ENCODE measurements around the gene SNX27.
"Not testable (repeated sequence)": the region's sequence is repeated elsewhere in the genome, so short reads cannot be mapped to it uniquely, and the experiment has no call there.

SNX27 gene

DNA sequence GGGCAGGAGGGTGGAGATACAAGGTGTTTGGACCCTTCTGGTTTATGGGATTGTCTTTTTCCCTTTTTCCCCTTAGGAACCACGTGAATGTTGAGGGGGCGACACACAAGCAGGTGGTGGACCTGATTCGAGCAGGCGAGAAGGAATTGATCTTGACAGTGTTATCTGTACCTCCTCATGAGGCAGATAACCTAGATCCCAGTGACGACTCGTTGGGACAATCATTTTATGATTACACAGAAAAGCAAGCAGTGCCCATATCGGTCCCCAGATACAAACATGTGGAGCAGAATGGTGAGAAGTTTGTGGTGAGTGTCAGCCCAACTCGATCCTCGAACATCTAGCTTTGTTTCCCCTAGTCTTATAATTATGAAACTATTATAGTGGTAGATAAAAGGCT, 27.0 kb downstream of the SNX27 start:
- no peak for DNase-seq (ENCODE audit: low read depth, low spot score)

DNA sequence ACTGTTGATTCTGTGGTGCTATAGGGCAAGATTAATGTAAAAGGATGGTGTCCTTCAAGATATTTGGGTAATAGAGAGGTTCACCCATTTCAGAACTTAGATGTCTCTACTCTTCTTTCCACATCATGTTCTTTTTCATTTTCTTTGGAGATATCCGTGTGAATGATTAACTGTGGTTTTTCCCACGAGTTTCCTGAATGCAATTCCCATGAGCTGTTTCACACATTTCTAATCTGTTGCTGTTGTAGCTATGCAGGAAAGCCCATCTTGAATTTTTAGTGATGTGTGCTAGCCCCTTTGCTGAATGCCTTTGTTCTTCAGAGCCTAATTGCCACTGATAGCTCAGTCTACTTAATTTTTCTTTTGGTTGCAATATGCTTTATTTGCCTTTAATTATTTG, 27.6 kb downstream of the SNX27 start:
- no peak for DNase-seq (ENCODE audit: low read depth, low spot score)

DNA sequence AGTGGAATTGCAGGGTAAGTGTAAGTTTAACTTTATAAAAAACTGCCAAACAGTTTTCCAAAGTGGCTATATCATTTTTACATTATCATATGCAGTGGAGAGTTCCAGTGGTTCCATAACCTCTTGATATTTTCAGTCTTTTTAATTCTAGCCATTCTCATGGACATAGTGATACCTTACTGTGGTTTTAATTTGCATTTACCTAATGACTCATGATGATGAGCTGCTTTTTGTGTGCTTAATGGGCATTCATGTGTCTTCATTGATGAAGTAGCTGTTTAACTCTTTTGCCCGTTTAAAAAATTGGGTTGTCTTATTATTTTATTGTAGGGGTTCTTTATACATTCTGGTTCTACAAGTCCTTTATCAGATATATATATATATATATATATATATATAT, 29.4 kb downstream of the SNX27 start:
- DNase-seq (ENCODE audit: low read depth, low spot score) = no peak

DNA sequence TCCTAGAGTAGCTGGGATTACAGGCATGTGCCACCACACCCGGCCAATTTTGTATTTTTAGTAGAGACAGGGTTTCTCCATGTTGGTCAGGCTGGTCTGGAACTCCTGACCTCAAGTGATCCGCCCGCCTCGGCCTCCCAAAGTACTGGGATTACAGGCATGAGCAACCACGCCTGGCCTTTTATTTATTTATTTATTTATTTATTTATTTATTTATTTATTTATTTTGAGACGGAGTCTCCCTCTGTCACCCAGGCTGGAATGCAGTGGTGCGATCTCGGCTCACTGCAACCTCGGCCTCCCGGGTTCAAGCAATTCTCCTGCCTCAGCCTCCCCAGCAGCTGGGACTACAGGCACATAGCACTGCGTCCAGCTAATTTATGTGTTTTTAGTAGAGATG, 31.2 kb downstream of the SNX27 start:
- DNase-seq (ENCODE audit: low read depth, low spot score) = not testable (repeated sequence)

DNA sequence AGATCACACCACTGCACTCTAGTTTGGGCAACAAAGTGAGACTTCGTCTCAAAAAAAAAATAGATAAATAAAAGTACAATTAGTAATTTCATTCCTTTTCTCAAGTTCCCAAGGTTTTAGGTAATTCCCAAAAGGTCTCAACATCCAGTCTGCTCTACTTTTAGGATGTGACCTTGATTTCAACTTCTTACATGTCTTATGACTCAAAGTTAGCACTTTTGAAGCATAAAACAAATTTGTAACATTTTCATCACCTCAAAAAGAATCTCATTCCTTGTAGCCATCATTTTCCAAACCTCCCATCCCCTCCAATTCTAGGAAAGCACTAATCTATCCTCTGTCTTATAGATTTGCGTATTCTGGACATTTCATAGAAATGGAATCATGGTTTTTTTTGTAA, 32.2 kb downstream of the SNX27 start:
- DNase-seq (ENCODE audit: low read depth, low spot score) = no peak

DNA sequence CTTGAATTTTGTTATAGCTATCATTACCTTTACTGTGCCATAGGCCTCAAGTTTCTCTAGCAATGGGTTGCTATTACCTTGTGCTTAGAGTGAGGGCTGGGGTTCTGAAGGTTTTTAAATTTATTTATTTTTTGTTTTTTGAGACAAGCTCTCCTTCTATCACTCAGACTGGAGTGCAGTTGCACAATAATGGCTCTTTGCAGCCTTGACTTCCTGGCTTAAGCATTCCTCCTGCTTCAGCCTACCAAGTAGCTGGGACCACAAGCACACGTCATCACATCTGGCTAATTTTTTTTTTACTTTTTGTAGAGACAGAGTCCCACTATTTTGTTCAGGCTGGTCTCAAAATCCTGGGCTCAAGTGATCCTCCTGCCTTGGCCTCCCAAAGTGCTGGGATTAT, 41.5 kb downstream of the SNX27 start:
- no peak for DNase-seq (ENCODE audit: low read depth, low spot score)

DNA sequence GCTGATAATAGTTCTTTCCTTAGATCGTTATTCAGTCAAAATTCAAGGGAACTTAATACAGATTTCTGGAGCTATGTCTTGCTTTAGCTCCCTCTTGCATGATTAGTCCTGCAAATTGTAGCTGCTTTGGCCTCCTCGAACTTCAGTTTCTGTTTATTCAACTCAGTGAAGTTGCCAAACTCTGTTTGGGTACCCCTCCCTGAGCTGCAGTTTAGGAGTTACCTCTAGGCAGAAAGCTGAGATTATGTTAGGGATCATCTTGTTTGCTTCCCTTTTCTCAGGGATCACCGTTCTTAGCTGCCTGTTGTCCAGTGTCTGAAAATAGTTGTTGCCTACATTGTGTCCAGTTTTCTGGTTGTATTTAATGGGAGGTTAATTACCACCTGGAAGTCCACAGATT, 43.5 kb downstream of the SNX27 start:
- DNase-seq (ENCODE audit: low read depth, low spot score) = no peak

DNA sequence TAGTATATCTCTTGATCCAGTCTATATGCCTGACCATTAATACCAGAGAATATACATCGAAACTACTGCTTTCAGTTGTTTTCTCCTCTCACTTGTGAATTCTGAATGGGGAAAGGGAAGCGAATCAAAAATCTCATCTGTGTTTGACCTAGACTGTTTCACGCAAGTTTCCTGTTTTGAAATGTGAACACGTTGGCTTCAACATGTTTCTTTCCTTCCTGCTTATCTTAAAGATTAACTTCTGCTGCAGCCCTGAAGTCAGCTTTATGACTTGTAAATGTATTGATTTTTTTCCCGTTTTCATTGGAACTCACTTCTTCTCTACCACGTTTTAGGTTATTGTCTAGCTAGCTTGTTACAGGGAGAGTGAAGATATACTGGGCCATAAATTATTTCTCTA, 49.9 kb downstream of the SNX27 start:
- DNase-seq (ENCODE audit: low read depth, low spot score) = no peak

DNA sequence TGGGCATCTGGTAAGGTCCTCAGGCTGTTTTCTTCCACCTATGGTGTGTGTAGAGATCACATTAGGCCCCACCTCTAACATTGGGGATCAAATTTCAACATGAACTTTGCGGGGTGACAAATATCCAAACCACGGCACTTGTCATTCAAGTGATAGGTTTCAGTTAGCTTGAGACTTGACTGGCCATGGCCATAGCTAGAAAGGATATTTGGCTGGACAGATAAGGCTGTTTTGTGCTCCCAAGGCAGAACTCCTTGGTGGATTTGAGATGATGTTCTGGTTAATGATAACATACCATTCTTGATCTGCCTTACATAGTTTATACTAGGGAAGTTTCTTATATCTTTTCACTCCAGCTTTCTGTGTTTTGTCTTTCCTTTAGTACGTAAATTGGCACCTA, 56.2 kb downstream of the SNX27 start:
- DNase-seq (ENCODE audit: low read depth, low spot score) = no peak

DNA sequence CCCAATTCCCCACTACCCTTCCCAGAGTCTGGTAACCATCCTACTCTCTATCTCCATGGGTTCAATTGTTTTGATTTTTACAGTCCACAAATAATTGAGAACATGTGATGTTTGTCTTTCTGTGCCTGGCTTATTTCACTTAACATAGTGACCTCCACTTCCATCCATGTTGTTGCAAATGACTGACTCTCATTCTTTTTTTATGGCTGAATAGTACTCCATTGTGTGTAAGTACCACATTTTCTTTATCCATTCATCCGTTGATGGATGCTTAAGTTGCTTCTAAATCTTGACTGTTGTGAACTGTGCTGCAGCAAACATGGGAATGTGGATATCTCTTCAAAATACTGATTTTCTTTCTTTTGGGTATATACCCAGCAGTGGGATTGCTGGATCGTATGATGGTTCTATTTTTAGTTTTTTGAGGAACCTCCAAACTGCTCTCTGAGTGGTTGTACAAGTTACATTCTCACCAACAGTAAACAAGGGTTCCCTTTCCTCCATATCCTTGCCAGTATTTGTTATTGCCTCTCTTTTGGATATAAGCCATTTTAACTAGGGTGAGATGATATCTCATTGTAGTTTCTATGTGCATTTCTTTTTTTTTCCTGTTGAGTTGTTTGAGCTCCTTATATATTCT, 58.3 kb downstream of the SNX27 start:
- not testable (repeated sequence) for DNase-seq (ENCODE audit: low read depth, low spot score)

DNA sequence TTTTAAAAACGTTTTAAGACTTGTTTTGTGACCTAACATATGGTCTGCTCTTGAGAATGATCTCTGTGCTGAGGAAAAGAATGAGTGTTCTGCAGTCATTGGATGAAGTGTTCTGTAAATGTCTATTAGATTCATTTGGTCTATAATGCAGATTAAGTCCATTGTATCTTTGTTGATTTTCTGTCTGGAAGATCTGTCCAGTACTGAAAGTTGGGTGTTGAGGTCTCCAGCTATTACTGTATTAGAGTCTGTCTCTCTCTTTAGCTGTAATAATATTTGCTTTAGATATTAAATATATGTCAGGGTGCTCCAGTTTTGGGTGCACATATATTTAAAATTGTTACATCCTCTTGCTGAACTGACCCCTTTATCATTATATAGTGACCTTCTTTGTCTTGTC, 61.6 kb downstream of the SNX27 start:
- DNase-seq (ENCODE audit: low read depth, low spot score) = no peak

DNA sequence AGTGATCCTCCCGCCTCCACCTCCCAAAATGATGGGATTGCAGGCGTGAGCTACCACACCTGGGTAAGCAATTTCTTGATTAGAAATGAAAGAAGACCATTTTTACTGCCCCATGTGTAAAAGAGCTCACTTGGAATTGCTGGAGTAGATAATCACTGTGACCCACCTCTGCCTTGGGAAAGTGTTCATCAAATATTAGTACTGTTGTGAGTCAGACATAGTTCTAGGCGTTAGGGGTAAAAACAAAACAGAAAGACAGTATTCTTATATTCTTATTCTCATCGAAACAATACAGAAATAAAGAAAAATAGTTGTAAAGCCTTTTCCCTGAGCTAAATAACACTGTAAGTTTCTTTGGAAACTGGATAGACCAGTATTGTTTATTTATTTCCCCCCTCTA, 68.5 kb downstream of the SNX27 start:
- no peak for DNase-seq (ENCODE audit: low read depth, low spot score)

DNA sequence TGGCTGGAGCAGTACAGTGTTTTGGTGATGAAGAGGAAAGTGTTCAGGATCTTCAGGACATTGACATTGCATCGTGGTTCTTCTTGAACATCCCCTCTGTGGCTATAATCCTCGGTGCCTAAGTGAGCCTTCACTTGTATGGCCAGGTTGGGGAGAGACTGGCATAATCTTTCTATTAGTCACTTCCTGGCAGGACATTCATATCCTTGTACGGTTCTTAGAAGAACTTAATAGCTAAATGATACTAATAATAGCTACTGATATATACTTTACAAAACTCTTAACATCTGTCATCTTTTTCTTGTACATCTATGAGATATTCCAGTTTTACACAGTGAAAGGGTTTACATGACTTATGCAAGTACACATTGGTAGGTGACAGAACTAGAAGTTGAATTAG, 69.0 kb downstream of the SNX27 start:
- DNase-seq (ENCODE audit: low read depth, low spot score) = peak; percentile 10

DNA sequence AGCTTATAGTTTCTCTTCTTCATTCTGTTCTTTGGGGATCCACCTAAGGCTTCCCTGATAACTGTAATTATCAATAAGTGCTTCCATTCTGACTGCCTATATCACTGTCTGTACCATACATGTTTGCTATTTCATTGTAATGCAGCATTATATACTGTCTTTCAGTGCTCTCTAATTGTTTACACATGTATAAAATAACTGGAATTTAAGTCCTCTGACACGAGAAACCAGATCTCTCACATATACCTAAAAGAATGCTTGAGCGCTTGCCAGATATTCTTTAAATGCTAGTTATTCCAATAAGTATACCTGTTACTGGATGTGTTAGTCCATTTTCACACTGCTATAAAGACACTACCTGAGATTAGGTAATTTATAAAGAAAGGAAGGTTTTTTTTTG, 70.1 kb downstream of the SNX27 start:
- no peak for DNase-seq (ENCODE audit: low read depth, low spot score)

DNA sequence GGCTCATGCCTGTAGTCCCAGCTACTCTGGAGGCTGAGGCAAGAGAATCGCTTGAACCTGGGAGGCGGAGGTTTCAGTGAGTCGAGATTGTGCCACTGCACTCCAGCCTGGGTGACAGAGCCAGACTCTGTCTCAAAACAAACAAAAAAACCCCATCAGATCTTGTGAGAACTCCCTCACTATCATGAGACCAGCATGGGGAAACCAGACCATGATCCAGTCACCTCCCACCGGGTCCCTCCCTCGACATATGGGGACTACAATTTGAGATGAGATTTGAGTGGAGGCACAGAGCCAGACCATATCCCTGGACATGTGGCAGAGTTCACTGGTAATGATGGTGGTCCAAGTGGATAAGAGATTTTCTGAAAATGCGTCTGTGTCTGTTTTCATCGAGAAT, 71.1 kb downstream of the SNX27 start:
- not testable (repeated sequence) for DNase-seq (ENCODE audit: low read depth, low spot score)

DNA sequence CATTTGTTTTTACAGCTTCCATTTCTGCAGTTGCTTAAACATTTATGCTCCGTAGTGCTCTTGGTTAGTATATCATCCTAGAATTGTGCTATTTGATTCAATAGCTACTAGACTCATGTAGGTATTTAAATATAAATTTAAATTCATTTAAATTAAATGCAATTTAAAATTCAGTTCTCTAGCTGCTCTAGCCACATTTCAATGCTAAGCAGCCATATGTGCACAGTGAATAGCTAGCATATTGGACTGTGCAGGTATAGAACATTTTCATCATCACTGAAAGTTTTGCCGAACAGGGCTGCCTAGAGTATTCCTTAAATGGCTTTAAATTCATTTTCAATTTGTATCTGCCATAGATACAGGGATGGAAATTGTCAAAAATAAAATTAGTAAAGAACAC, 72.3 kb downstream of the SNX27 start:
- DNase-seq (ENCODE audit: low read depth, low spot score) = no peak

DNA sequence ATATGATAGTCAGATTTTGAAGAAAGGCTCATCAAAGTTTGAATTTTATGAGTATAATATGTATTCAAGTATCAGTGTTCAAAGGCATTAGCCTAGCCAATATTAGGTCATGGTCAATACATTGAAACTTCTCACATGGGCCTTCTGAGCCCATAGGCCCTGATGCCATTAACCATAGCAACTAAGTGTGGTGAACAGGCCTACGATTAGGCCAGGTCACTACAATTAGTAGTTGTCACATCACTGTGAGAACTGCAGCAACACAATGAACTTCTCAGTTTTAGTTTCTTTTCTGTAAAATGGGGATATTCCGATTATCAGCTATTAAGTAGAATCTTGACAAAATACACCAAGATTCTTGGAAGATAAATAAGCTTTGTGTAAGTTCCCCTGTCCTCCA, 74.7 kb downstream of the SNX27 start:
- DNase-seq (ENCODE audit: low read depth, low spot score) = no peak

DNA sequence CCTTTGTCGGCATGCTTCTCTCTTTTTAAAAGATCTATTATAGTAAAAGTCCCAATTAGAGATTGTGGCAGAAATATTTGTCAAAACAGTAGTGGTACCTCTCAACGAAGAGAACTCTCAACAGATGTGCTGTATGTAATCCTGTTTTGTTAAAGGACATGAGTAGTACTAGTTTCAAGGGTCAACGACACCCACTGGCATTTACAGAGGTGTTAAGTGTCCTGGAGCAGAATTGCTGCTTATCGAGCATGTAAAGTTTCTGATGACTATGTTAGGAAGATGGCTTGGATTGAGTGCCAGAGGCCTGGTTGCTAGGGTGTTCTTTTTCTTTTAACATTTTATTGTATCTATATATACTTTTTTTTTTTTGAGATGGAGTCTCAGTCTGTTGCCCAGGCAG, 77.6 kb downstream of the SNX27 start:
- DNase-seq (ENCODE audit: low read depth, low spot score) = no peak

DNA sequence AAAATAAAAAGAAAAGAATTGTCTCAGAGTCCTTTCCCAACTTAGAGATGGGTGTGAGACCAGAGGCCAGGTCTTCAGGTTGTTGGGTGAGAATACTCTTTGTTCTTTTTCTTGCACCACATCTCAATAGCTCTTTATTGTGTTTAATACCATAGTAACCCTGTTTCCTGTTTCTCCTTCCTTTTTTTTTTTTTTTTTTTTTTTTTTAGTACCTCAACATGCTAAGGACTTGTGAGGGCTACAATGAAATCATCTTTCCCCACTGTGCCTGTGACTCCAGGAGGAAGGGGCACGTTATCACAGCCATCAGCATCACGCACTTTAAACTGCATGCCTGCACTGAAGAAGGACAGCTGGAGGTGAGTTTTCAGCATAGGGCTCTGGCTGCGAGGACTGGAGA, 80.4 kb downstream of the SNX27 start:
- no peak for DNase-seq (ENCODE audit: low read depth, low spot score)

DNA sequence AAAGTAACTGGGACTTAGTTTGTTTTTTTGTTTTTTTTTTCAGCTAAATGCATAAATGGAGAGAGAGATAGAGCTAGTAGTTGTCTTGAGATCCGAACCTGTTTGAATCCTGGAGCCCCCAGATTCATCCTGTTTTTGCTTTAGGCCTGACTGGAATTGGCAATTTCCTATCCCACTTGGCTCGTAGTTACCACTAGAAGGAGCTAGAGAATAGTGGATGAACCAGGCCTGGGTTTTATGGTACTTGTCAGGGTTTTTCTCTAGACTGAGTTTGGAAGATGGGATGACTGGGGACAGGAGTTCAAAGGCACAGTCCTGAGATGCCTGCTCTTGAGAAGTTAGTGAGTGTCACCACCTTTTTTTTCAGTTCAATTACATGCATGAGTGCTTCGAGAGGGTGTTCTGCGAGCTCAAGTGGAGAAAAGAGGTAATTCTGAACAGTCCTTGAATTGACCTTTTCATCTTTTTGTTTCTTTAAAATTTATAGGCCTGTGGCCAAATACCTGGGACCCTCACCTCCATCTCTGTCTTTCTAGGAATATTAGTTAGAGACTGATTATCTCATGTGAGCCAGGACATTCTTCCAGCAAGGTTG, 81.3 kb downstream of the SNX27 start:
- DNase-seq (ENCODE audit: low read depth, low spot score) = no peak

DNA sequence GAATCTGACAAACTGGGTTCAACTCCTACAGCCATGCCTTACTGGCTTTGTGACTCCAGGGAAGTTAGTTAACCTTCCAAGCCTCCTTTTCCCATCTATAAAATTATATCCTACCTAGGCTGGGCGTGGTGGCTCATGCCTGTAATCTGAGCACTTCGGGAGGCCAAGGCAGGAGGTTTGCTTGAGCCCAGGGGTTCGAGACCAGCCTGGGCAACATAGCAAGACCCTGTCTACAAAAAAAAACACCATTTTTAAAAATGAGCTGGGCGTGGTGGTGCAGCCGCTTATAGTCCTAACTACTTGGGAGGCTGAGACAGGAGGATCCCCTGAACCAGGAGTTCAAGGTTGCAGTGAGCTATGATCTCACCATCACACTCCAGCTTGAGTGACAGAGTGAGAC, 89.7 kb downstream of the SNX27 start:
- DNase-seq (ENCODE audit: low read depth, low spot score) = no peak

DNA sequence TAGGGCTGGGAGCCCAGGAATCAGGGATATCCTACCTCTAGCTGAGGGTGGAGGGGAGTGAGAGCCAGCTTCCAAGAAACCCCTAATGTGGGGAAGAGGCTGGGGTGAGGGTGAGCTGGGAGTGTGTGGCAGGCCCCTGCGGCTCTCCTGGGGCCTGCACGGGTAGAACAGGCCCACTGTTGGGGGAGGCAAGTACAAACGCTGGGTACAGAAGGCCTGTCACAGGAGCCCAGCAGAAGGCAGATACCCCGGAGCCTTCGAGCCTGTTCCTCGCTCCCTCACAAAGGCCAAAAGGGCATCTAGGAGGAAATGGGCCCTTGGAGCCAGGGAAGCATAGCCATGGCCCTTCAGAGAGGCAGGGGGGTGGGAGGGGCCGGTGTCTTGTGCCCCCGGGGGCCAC, 91.1 kb downstream of the SNX27 start:
- no peak for DNase-seq (ENCODE audit: low read depth, low spot score)

DNA sequence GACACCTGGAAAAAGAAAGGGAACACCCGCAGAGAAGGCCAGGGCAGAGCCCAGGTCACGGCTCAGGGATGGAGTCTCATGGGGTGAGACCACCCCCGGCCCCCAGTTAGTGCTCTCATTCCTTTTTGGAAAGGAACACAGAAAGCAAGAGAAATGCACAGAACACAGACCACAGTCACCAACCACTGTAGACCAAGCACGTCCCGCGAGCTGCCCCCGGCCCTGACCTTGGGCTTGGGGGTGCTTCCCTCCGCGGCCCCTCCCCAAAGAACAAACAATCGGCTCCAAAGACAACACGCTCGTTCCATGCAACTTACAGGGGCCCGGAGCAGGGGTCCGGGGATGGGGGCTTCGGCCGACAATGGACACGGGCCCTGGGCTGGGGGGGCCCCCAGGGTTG, 92.0 kb downstream of the SNX27 start:
- DNase-seq (ENCODE audit: low read depth, low spot score) = no peak

DNA sequence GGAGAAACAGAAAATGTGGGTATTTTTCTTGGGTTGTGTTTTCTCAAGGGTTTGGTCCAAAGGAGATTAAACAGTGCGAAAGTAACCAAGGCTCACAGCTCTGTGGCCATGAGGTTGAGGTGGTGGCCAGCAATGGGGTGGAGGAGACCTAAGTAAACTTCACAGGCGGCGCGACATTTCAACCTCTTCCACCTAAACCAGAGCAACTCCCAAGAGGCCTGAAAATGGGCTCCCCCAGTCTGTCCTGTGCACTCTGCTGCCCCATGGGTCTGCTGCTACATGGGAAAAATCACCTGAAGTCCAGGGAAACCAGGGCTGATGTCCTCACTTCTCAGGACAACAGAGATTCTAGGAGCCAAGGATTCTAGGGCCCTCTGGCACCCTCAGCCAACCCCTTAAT, 92.4 kb downstream of the SNX27 start:
- no peak for DNase-seq (ENCODE audit: low read depth, low spot score)

Data from smooth muscle cell of the brain vasculature (primary cell).